ENCODE results near the gene OR52I1.

DNA sequence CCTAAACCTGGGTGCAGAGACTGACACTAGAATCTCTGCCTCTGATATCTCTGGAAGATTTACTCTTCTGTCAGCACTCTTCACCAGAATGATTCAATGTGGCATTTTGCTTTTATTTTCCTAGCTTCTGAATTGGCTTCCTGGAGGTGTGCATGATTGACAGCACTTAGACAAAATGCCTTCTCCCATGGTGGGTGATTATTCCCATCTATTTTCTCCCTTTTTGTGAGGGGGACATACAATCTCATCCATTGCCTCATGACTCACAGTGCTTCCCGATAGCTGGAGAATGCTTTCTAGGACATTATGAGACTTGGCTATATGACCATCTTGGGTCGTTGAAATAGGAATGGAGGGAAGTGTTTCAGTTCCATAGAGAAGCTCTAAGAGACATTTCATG is 18.1 kb downstream of the OR52I1 start:
- TF ChIP-seq, protein P1, sequence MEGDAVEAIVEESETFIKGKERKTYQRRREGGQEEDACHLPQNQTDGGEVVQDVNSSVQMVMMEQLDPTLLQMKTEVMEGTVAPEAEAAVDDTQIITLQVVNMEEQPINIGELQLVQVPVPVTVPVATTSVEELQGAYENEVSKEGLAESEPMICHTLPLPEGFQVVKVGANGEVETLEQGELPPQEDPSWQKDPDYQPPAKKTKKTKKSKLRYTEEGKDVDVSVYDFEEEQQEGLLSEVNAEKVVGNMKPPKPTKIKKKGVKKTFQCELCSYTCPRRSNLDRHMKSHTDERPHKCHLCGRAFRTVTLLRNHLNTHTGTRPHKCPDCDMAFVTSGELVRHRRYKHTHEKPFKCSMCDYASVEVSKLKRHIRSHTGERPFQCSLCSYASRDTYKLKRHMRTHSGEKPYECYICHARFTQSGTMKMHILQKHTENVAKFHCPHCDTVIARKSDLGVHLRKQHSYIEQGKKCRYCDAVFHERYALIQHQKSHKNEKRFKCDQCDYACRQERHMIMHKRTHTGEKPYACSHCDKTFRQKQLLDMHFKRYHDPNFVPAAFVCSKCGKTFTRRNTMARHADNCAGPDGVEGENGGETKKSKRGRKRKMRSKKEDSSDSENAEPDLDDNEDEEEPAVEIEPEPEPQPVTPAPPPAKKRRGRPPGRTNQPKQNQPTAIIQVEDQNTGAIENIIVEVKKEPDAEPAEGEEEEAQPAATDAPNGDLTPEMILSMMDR (IDR thresholded peaks at IDR 0.05), result no peak
- no peak for TF ChIP-seq POLR2A (IDR thresholded peaks at IDR 0.05)
